Fibroblast of mammary gland (primary cell): ENCODE measurements around the gene CGREF1.
"Not testable (repeated sequence)": the region's sequence is repeated elsewhere in the genome, so short reads cannot be mapped to it uniquely, and the experiment has no call there.

Source experiments
- DNase-seq: peaks from one replicate; pipeline ENCODE4 v3.0.0-alpha.2; 2010; ENCODE audit warnings: low read depth
- H3K4me3 ChIP-seq: 2 replicates; pipeline ENCODE4 v1.5.1; 2011; ENCODE audit warnings: low read depth, mild to moderate bottlenecking, low read length, moderate library complexity; ENCODE audit not compliant: control insufficient read depth
- CTCF ChIP-seq: conservative IDR thresholded peaks from 2 replicates; pipeline ENCODE4 v1.5.1; 2011; ENCODE audit warnings: low read depth, low read length, inconsistent platforms; ENCODE audit not compliant: control insufficient read depth, insufficient read depth

The CGREF1 gene

GRCh38 chr2:27078267-27079194 is 40.4 kb downstream of the CGREF1 start, which contains the start of gene EMILIN1:
Gene EMILIN1, plus strand, starts transcription at chr2:27078615. Its CDS starts 451 bp downstream, at chr2:27079066.
- DNase-seq: peak; percentile 96
- TF ChIP-seq CTCF: no peak
- H3K4me3 ChIP-seq: peak within 1 kb of the TSS; percentile 85

- DNase-seq: no peak
- TF ChIP-seq CTCF: no peak
- no peak overlapping the region for H3K4me3 ChIP-seq
Measured at GRCh38 chr2:27077231-27077630, 41.7 kb downstream of the CGREF1 start.

- no peak for TF ChIP-seq CTCF
- DNase-seq: no peak
- H3K4me3 ChIP-seq: no peak overlapping the region
Measured at GRCh38 chr2:27076323-27076722, 42.6 kb downstream of the CGREF1 start.

- not testable (repeated sequence) for DNase-seq, H3K4me3 ChIP-seq
Measured at GRCh38 chr2:27075566-27075871, 43.4 kb downstream of the CGREF1 start.

- H3K4me3 ChIP-seq: no peak overlapping the region
- TF ChIP-seq CTCF: no peak
- no peak for DNase-seq
Measured at GRCh38 chr2:27074738-27075565, 44.0 kb downstream of the CGREF1 start.

- no peak for DNase-seq
Measured at GRCh38 chr2:27073782-27074181, 45.1 kb downstream of the CGREF1 start.

More at GRCh38 chr2:27073782-27074181, 45.1 kb downstream of the CGREF1 start:
- no peak overlapping the region for H3K4me3 ChIP-seq
- TF ChIP-seq CTCF: no peak
